SK-N-SH (cell line): ENCODE data around the gene AGBL1. TPM values are rescaled to one million over a fixed set of nuclear protein-coding genes. Genes with fewer than 3 reads are reported as not detected.
A peak's percentile ranks its signal among the peaks of the same experiment; 100 is the strongest.

Experiments used
- CTCF ChIA-PET: fragments of 300-600, 350-600 bp; formaldehyde crosslinking; extraction: SDS; loops from one replicate; lab custom pipeline; 2021; lab: Yijun Ruan, JAX
- POLR2A ChIA-PET: fragments of 350-600 bp; sonication (Branson Sonifier 250); formaldehyde crosslinking; extraction: SDS; loops from one replicate; lab custom pipeline; 2020; ENCODE audit warnings: antibody characterized with exemption, inconsistent platforms; lab: Yijun Ruan, JAX
- DNase-seq: peaks from one replicate; pipeline ENCODE4 v3.0.0; 2012
- H2AFZ ChIP-seq: fragments of 200-600 bp; sonication (generic); 2 replicates; pipeline ENCODE4 v1.8.1; 2016; ENCODE audit warnings: antibody characterized with exemption, mild to moderate bottlenecking, low read depth
- H3F3A ChIP-seq: fragments of 200-600 bp; sonication (generic); replicated peaks from 2 replicates; pipeline ENCODE3; 2016; ENCODE audit warnings: antibody characterized with exemption, mild to moderate bottlenecking; ENCODE audit not compliant: insufficient read depth
- H3K27ac ChIP-seq, 2 experiments: fragments of 200-500 bp in 1 of 2; fragments of 200-600 bp in 1 of 2; sonication (Bioruptor generic) in 1 of 2; sonication (generic), shearing (Covaris generic) in 1 of 2; 2 replicates each; pipeline versions ENCODE4 v1.5.1 to v1.6.1; 2014 to 2016; ENCODE audit warnings: low read depth in 2 of 2, inconsistent platforms in 1 of 2, low read length in 1 of 2, mild to moderate bottlenecking in 1 of 2, mixed read lengths in 1 of 2
- H3K27me3 ChIP-seq: fragments of 200-600 bp; sonication (generic), shearing (Covaris generic); 2 replicates; pipeline ENCODE4 v1.6.1; 2016; ENCODE audit warnings: mixed run types; ENCODE audit not compliant: insufficient read depth
- H3K36me3 ChIP-seq, 2 experiments: fragments of 200-500 bp in 1 of 2; fragments of 200-600 bp in 1 of 2; sonication (Bioruptor generic) in 1 of 2; sonication (generic) in 1 of 2; replicated peaks in 1 of 2; 2 replicates each; pipeline versions ENCODE3 to v1.5.1; 2014 to 2016; ENCODE audit warnings: low read length in 1 of 2, mild to moderate bottlenecking in 1 of 2; ENCODE audit not compliant: insufficient read depth in 2 of 2, control insufficient read depth in 1 of 2
- H3K4me1 ChIP-seq, 2 experiments: fragments of 200-500 bp in 1 of 2; fragments of 200-600 bp in 1 of 2; sonication (Bioruptor generic) in 1 of 2; sonication (generic), shearing (Covaris generic) in 1 of 2; 2 replicates each; pipeline versions ENCODE4 v1.5.1 to v1.6.1; 2014 to 2016; ENCODE audit warnings: low read depth in 1 of 2, low read length in 1 of 2, mixed run types in 1 of 2; ENCODE audit not compliant: insufficient read depth in 2 of 2, control insufficient read depth in 1 of 2
- H3K4me2 ChIP-seq: fragments of 200-600 bp; sonication (generic), shearing (Covaris generic); 2 replicates; pipeline ENCODE4 v1.6.1; 2017; ENCODE audit warnings: mixed run types
- H3K4me3 ChIP-seq, 2 experiments: fragments of 200-500 bp in 1 of 2; fragments of 200-600 bp in 1 of 2; sonication (Bioruptor generic) in 1 of 2; sonication (generic), shearing (Covaris generic) in 1 of 2; 2 replicates each; pipeline versions ENCODE4 v1.5.1 to v1.8.1; 2014 to 2016; ENCODE audit warnings: low read depth in 2 of 2, inconsistent platforms in 1 of 2, low read length in 1 of 2, mild to moderate bottlenecking in 1 of 2, mixed read lengths in 1 of 2, moderate library complexity in 1 of 2
- H3K79me2 ChIP-seq: fragments of 200-600 bp; sonication (generic); 2 replicates; pipeline ENCODE4 v1.8.1; 2017; ENCODE audit warnings: mild to moderate bottlenecking; ENCODE audit not compliant: insufficient read depth
- H3K9ac ChIP-seq: fragments of 200-600 bp; sonication (generic); 2 replicates; pipeline ENCODE4 v1.6.1; 2017; ENCODE audit warnings: mixed run types
- H3K9me2 ChIP-seq: fragments of 200-600 bp; sonication (generic); 2 replicates; pipeline ENCODE4 v1.6.1; 2017; ENCODE audit warnings: mixed run types
- H3K9me3 ChIP-seq: fragments of 200-600 bp; sonication (generic); 2 replicates; pipeline ENCODE4 v1.6.1; 2017; ENCODE audit warnings: mixed run types, mild to moderate bottlenecking, moderate library complexity
- H4K20me1 ChIP-seq: fragments of 200-600 bp; sonication (generic); 2 replicates; pipeline ENCODE4 v1.6.1; 2017; ENCODE audit warnings: mild to moderate bottlenecking, mixed run types; ENCODE audit not compliant: insufficient read depth
- CTCF ChIP-seq: fragments of 200-600 bp; sonication (generic); IDR thresholded peaks from 2 replicates; pipeline ENCODE4 v1.6.1; 2017; ENCODE audit warnings: antibody characterized with exemption, mild to moderate bottlenecking, moderate library complexity
- FOXJ3 ChIP-seq: sonication (generic); formaldehyde crosslinking; IDR thresholded peaks from 2 replicates; pipeline ENCODE4 v1.5.1; 2020; ENCODE audit warnings: mild to moderate bottlenecking, missing genetic modification reagents
- MAX ChIP-seq: IDR thresholded peaks from 2 replicates; pipeline ENCODE4 v1.4.0; 2012; ENCODE audit warnings: low read depth
- NFIC ChIP-seq: IDR thresholded peaks from 2 replicates; pipeline ENCODE4 v1.4.0; 2012; ENCODE audit warnings: borderline replicate concordance
- NRF1 ChIP-seq: IDR thresholded peaks from 2 replicates; pipeline ENCODE4 v1.6.1; 2012; ENCODE audit warnings: low read depth, mild to moderate bottlenecking, low read length
- TAF1 ChIP-seq: IDR thresholded peaks from 2 replicates; pipeline ENCODE4 v1.6.1; 2012; ENCODE audit warnings: low read depth, mild to moderate bottlenecking, low read length, moderate library complexity, borderline replicate concordance
- WGBS: methylation state at CpG from one replicate; pipeline ENCODE4 v1.1.6; 2017; ENCODE audit warnings: low lambda C conversion rate; 5-methylcytosine and 5-hydroxymethylcytosine counted together
- polyA plus RNA-seq, 3 experiments: library from polyadenylated mRNA; depleted of rRNA; stranded (reverse); fragments of >200 nt; gene quantifications; 2 replicates each; pipeline ENCODE4 v1.2.3, GENCODE V29; 2012
- TF ChIP-seq, protein P1 (sequence below): fragments of 150-350 bp; IDR thresholded peaks from 2 replicates; pipeline ENCODE4 v1.6.1; 2017; ENCODE audit warnings: antibody characterized with exemption, low read length, low read depth, borderline replicate concordance
- TF ChIP-seq, protein P2 (sequence below): IDR thresholded peaks from 2 replicates; pipeline ENCODE4; 2012

Gene AGBL1
- polyA plus RNA-seq, 1 of the 3 experiments (the other 2 are of a cell fraction), result not detected

DNA sequence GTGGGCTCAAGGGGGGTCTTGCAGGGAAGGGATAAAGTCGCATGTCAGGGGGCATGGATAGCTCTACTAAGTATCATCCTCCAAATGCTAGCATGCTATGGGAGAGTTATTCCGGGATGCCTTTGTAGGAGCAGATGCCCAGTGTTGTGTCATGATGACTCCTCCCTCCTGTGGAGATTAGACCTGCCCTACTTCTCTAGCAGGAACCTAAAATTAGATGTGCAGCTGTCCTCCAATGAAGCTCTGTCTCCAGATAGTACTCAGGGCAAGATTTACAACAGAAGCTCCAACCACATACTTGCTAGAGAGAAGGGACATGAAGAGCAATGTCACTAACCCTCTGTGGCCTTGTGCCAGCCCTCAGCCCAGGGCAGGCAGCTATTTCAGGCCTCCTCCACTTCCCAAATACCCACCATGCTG is 82.5 kb downstream of the AGBL1 start:
- Histone ChIP-seq H4K20me1 (no peaks in the 10 kb centered on the region), H3K9me3 (no peaks in the 10 kb centered on the region), H2AFZ (no peak overlapping the region), H3K4me3 (no peak overlapping the region), H3K27ac (no peak overlapping the region; a peak in 1 of 4 replicates), H3K27me3 (no peaks in the 10 kb centered on the region), H3K4me1 (peaks cover 7 to 22% of the 10 kb centered on the region in 2 experiments), H3F3A (peaks cover 46% of the 10 kb centered on the region), H3K36me3 (no peaks in the 10 kb centered on the region), H3K9me2 (no peaks in the 10 kb centered on the region), H3K4me2 (no peak overlapping the region), H3K79me2 (no peaks in the 10 kb centered on the region), H3K9ac (no peak overlapping the region)
- TF ChIP-seq TAF1, result no peak
- TF ChIP-seq NRF1, result no peak
- TF ChIP-seq, protein P1, sequence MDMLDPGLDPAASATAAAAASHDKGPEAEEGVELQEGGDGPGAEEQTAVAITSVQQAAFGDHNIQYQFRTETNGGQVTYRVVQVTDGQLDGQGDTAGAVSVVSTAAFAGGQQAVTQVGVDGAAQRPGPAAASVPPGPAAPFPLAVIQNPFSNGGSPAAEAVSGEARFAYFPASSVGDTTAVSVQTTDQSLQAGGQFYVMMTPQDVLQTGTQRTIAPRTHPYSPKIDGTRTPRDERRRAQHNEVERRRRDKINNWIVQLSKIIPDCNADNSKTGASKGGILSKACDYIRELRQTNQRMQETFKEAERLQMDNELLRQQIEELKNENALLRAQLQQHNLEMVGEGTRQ, result no peak
- WGBS, result 65% methylated on average over 2 of the region's 2 CpGs
- no peak for DNase-seq
- ChIA-PET POLR2A (no interaction called here), CTCF (interaction anchor here (1.0 kb wide), 1 partner anchor 303 kb away, joined by 4 read pairs; no protein-coding TSS in a partner anchor)

DNA sequence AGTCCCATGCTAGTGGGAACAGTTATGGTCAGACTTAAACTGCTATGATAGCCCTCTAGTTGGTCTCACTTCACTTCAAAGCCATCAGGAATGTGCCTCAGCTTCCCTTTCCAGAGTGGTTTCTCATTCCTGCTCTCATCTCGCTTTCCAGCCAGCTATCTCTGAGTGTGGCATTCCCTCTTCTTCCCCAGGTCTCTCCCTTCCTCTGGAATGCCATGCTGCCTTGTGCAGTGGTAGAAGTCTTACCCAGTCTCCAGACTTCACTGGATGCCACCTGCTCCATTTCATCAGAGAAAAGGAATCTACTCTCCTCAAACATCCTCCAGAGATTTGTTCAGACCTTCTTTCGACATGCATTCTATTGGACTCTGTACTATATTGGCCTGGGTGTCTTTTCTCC is 83.0 kb downstream of the AGBL1 start:
- H2AFZ ChIP-seq, result no peak overlapping the region
- H4K20me1 ChIP-seq, result no peaks in the 10 kb centered on the region
- H3K36me3 ChIP-seq, result no peaks in the 10 kb centered on the region
- peaks cover 46% of the 10 kb centered on the region for H3F3A ChIP-seq
- no peaks in the 10 kb centered on the region for H3K9me3 ChIP-seq
- no peak overlapping the region for H3K4me2 ChIP-seq
- no peak overlapping the region for H3K9ac ChIP-seq
- TF ChIP-seq FOXJ3 (CRISPR knock-in tag), result no peak
- TF ChIP-seq, protein P2, sequence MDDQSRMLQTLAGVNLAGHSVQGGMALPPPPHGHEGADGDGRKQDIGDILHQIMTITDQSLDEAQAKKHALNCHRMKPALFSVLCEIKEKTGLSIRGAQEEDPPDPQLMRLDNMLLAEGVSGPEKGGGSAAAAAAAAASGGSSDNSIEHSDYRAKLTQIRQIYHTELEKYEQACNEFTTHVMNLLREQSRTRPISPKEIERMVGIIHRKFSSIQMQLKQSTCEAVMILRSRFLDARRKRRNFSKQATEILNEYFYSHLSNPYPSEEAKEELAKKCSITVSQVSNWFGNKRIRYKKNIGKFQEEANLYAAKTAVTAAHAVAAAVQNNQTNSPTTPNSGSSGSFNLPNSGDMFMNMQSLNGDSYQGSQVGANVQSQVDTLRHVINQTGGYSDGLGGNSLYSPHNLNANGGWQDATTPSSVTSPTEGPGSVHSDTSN, result no peak
- DNase-seq, result no peak
- H3K4me1 ChIP-seq, result peaks cover 7 to 27% of the 10 kb centered on the region in 2 experiments
- no peaks in the 10 kb centered on the region for H3K27me3 ChIP-seq
- WGBS, result 78% methylated on average over 2 of the region's 2 CpGs
- H3K4me3 ChIP-seq, result no peak overlapping the region
- no peaks in the 10 kb centered on the region for H3K79me2 ChIP-seq
- CTCF ChIA-PET, result interaction anchor here (1.0 kb wide), 1 partner anchor 304 kb away, joined by 4 read pairs; no protein-coding TSS in a partner anchor
- peak overlapping the region in 1 of 2 experiments; percentile 99; a peak in 1 of 4 replicates for H3K27ac ChIP-seq
- POLR2A ChIA-PET, result no interaction called here
- H3K9me2 ChIP-seq, result no peaks in the 10 kb centered on the region

DNA sequence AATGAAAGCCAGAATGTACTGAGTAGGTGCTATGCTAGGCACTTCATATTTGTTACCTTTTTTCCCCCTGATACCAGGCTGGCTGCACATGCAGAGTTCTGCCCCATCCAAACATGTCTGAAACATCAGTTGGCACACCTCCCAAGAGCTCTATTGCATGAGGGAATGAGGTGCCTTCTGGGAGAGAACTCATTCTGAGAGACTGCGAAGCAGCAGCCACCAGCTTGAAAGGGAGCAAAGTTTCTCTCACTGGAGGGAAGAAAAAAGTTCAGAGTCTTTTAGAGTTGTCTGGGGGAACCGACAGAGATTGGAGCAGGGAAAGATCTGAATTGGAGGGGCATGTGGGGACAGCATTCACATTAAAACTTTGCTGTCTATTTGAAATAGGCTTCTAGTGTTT is 84.1 kb downstream of the AGBL1 start:
- Histone ChIP-seq H3K4me3 (no peak overlapping the region), H3K9me3 (no peaks in the 10 kb centered on the region), H3K4me1 (peaks cover 7 to 27% of the 10 kb centered on the region in 2 experiments), H2AFZ (no peak overlapping the region), H3K9me2 (no peaks in the 10 kb centered on the region), H3K79me2 (no peaks in the 10 kb centered on the region), H4K20me1 (no peaks in the 10 kb centered on the region), H3K27ac (peak overlapping the region; percentile 63 to 99; a peak in 3 of 4 replicates), H3K9ac (peak overlapping the region; percentile 46; the same call in 1 of the 2 replicates), H3K4me2 (peak overlapping the region; percentile 70), H3K27me3 (no peaks in the 10 kb centered on the region), H3F3A (peaks cover 44% of the 10 kb centered on the region), H3K36me3 (no peaks in the 10 kb centered on the region)
- ChIA-PET CTCF (interaction anchor here (0.9 kb wide), 1 partner anchor 89 kb away, joined by 3 read pairs; no protein-coding TSS in a partner anchor), POLR2A (no interaction called here)
- no peak for DNase-seq
- peak; percentile 20; the same call in 1 of the 2 replicates for TF ChIP-seq NFIC
- no peak for TF ChIP-seq CTCF
- peak; percentile 37; the same call in 1 of the 2 replicates for TF ChIP-seq MAX
- 24% methylated on average over 2 of the region's 2 CpGs for WGBS
